ENCODE results near the gene SMIM28.

SMIM28 gene

GRCh38 chr6:138372711-138373463, 4.8 kb upstream of the SMIM28 start:
- no peak for TF ChIP-seq CTCF (IDR thresholded peaks at IDR 0.05; ENCODE audit: insufficient read depth, missing control alignments)
- DNase-seq (ENCODE audit: insufficient read length, low spot score) (no peak), FAIRE-seq (no peak)

- no peak for DNase-seq (ENCODE audit: insufficient read length, low spot score)
- no peak for TF ChIP-seq CTCF (IDR thresholded peaks at IDR 0.05; ENCODE audit: insufficient read depth, missing control alignments)
- FAIRE-seq = no peak
These were observed 3.5 kb upstream of the SMIM28 start for GRCh38 chr6:138374230-138374629.

GRCh38 chr6:138374815-138375214, 2.9 kb upstream of the SMIM28 start:
- TF ChIP-seq CTCF (IDR thresholded peaks at IDR 0.05; ENCODE audit: insufficient read depth, missing control alignments) = no peak
- DNase-seq (ENCODE audit: insufficient read length, low spot score) (no peak), FAIRE-seq (no peak)

- TF ChIP-seq CTCF (IDR thresholded peaks at IDR 0.05; ENCODE audit: insufficient read depth, missing control alignments) = no peak
- DNase-seq (ENCODE audit: insufficient read length, low spot score) = no peak
- FAIRE-seq = no peak
These were observed 663 bp upstream of the SMIM28 start for GRCh38 chr6:138377042-138377441.

- DNase-seq (ENCODE audit: insufficient read length, low spot score) = no peak
- FAIRE-seq = no peak
- TF ChIP-seq CTCF (IDR thresholded peaks at IDR 0.05; ENCODE audit: insufficient read depth, missing control alignments) = no peak
These were observed 758 bp downstream of the SMIM28 start for GRCh38 chr6:138378463-138378862.

- TF ChIP-seq CTCF (IDR thresholded peaks at IDR 0.05; ENCODE audit: insufficient read depth, missing control alignments) = no peak
- FAIRE-seq = no peak
- DNase-seq (ENCODE audit: insufficient read length, low spot score) = no peak
These were observed 5.0 kb downstream of the SMIM28 start for GRCh38 chr6:138382498-138383265.

- FAIRE-seq (no peak), DNase-seq (ENCODE audit: insufficient read length, low spot score) (no peak)
- no peak for TF ChIP-seq CTCF (IDR thresholded peaks at IDR 0.05; ENCODE audit: insufficient read depth, missing control alignments)
These were observed 6.1 kb downstream of the SMIM28 start for GRCh38 chr6:138383776-138384175.
